ENCODE data around the gene ATAD3A.

The ATAD3A gene

DNA sequence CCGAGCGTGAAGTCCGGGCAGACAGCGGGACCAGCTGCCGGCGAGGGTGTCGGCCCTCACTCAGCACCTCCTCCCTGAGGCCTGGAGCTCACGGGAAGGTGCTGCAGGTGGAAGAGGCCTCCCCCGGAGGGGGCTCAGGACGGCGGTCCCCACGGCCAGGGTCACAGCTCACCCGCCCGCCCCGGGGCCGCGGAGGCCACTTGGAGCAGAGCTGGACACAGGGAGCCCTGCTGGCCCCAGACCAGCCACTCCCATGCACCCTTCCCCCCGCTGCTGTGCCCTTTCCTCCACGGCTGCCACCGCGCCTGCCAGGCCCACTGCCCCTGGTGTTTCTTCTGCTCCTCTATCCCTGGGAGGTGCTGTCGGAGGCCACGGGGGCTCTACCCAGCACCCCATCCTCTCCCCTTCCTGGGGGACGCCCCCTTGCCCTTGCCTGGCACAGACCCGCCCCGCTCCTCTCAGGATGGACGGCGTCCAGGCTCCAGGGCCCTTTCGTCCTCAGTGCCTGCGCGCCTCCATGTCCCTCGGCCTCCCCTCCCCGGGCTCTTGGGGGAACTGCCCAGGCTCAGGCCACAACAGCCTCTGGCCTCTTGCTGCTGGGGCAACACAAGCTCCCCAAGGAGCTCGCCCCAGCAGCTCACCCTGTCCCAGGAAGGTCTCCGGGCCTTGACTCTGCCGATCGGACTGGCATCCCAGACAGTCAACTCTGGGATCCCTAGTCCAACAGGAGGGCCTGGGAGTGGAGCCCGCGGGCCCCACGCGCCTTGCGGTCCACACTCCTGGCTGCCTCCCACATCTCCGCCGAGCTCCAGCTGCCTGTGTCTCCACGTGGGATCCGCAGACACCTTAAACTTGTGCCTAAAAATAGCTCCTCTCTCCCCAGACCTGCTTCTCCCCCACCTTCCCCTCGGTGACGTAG is 24.3 kb downstream of the ATAD3A start (continued):
- TF ChIP-seq, protein P1, sequence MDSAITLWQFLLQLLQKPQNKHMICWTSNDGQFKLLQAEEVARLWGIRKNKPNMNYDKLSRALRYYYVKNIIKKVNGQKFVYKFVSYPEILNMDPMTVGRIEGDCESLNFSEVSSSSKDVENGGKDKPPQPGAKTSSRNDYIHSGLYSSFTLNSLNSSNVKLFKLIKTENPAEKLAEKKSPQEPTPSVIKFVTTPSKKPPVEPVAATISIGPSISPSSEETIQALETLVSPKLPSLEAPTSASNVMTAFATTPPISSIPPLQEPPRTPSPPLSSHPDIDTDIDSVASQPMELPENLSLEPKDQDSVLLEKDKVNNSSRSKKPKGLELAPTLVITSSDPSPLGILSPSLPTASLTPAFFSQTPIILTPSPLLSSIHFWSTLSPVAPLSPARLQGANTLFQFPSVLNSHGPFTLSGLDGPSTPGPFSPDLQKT (IDR thresholded peaks at IDR 0.05; ENCODE audit: borderline replicate concordance, low read depth, low read length): no peak
- TF ChIP-seq BCL11B (tag by site-specific recombination; IDR thresholded peaks at IDR 0.05; ENCODE audit: low read depth) (peak; percentile 77), ZNF501 (tag by site-specific recombination; IDR thresholded peaks at IDR 0.05) (0 out of 2 replicates have a peak, but pooled peaks have one; percentile 14), ZNF600 (tag by site-specific recombination; IDR thresholded peaks at IDR 0.05) (0 out of 2 replicates have a peak, but pooled peaks have one; percentile 42), ZFHX2 (tag by site-specific recombination; conservative IDR thresholded peaks at IDR 0.05) (peak; percentile 33; the same call in 1 of the 2 replicates), GLIS2 (tag by site-specific recombination; IDR thresholded peaks at IDR 0.05) (peak; percentile 31; the same call in 1 of the 2 replicates), BCL11A (tag by site-specific recombination; IDR thresholded peaks at IDR 0.05; ENCODE audit: low read depth) (0 out of 2 replicates have a peak, but pooled peaks have one; percentile 41), ZNF174 (tag by site-specific recombination; IDR thresholded peaks at IDR 0.05) (no peak), ZSCAN30 (tag by site-specific recombination; IDR thresholded peaks at IDR 0.05) (no peak), ZBTB7A (tag by site-specific recombination; IDR thresholded peaks at IDR 0.05; ENCODE audit: low read depth) (no peak), ZFP69B (tag by site-specific recombination; IDR thresholded peaks at IDR 0.05) (peak; percentile 71), ZIC2 (tag by site-specific recombination; IDR thresholded peaks at IDR 0.05) (no peak), ZNF48 (tag by site-specific recombination; IDR thresholded peaks at IDR 0.05) (no peak), ZNF138 (tag by site-specific recombination; IDR thresholded peaks at IDR 0.05; ENCODE audit: borderline replicate concordance) (no peak), EGR2 (tag by site-specific recombination; IDR thresholded peaks at IDR 0.05; ENCODE audit: low read depth) (peak; percentile 42; the same call in 1 of the 2 replicates), ZBTB17 (tag by site-specific recombination; IDR thresholded peaks at IDR 0.05) (peak; percentile 60), ZNF239 (tag by site-specific recombination; IDR thresholded peaks at IDR 0.05) (no peak), ZNF473 (tag by site-specific recombination; IDR thresholded peaks at IDR 0.05) (no peak), ZNF169 (tag by site-specific recombination; IDR thresholded peaks at IDR 0.05) (no peak), ZNF433 (tag by site-specific recombination; IDR thresholded peaks at IDR 0.05; ENCODE audit: low read depth) (no peak), ZNF596 (tag by site-specific recombination; IDR thresholded peaks at IDR 0.05) (no peak)
- TF ChIP-seq, protein P2, sequence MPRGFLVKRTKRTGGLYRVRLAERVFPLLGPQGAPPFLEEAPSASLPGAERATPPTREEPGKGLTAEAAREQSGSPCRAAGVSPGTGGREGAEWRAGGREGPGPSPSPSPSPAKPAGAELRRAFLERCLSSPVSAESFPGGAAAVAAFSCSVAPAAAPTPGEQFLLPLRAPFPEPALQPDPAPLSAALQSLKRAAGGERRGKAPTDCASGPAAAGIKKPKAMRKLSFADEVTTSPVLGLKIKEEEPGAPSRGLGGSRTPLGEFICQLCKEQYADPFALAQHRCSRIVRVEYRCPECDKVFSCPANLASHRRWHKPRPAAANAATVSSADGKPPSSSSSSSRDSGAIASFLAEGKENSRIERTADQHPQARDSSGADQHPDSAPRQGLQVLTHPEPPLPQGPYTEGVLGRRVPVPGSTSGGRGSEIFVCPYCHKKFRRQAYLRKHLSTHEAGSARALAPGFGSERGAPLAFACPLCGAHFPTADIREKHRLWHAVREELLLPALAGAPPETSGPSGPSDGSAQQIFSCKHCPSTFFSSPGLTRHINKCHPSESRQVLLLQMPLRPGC (tag by site-specific recombination; IDR thresholded peaks at IDR 0.05): no peak

DNA sequence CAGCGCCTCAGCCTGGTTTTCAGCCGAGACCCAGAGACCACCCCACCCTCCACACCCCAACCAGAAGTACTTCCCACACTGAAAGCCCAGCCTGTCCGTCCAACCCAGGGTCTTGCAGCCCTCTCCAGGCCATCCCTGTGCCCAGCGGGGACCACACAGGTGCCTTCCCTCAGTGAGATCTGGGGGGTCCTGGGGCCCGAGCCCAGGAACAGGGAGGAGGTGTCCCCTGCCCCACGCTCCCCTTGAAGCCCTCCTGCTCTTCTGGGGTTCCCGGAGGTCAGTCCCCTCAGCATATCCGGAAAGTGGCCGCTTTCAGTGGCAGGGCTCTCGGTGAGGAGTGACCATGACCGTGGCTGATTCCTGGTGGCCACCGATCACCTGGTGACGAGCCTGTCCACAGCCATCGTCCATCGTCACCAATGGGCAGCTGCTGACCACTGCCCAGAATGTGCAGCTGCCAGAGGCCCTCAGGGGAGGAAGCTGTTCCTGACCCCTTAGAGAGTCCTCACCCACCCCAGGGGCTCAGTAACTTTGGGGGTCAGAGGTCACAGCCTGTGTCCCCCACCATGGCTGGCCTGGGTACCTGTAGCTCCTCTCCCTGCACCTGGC is 25.1 kb downstream of the ATAD3A start:
- ChIA-PET POLR2A (interaction anchor here (0.8 kb wide), 1 partner anchor 77 kb away, joined by 3 read pairs; the partner anchor contains the start of gene MIB2), CTCF (no interaction called here)
- Histone ChIP-seq H3K36me3 (ENCODE audit: control insufficient read depth in 2 of 2, insufficient read depth in 1 of 2, low read length in 2 of 2) (peaks cover 0 to 61% of the 10 kb centered on the region in 2 experiments; a peak in 1 of 3 replicates), H3K4me3 (ENCODE audit: low read depth, low read length) (no peak overlapping the region), H3K4me1 (ENCODE audit: control insufficient read depth, insufficient read depth, low read length) (no peaks in the 10 kb centered on the region), H3K27ac (ENCODE audit: extremely low read depth, low read depth, low read length) (no peak overlapping the region), H3K9me3 (ENCODE audit: control insufficient read depth, insufficient read depth, low read depth, low read length) (no peaks in the 10 kb centered on the region)
- TF ChIP-seq, protein P3, sequence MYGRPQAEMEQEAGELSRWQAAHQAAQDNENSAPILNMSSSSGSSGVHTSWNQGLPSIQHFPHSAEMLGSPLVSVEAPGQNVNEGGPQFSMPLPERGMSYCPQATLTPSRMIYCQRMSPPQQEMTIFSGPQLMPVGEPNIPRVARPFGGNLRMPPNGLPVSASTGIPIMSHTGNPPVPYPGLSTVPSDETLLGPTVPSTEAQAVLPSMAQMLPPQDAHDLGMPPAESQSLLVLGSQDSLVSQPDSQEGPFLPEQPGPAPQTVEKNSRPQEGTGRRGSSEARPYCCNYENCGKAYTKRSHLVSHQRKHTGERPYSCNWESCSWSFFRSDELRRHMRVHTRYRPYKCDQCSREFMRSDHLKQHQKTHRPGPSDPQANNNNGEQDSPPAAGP (tag by site-specific recombination; IDR thresholded peaks at IDR 0.05): no peak
- 0 out of 2 replicates have a peak, but pooled peaks have one; percentile 55 for TF ChIP-seq BCL11B (tag by site-specific recombination; IDR thresholded peaks at IDR 0.05; ENCODE audit: low read depth)
- TF ChIP-seq, protein P4, sequence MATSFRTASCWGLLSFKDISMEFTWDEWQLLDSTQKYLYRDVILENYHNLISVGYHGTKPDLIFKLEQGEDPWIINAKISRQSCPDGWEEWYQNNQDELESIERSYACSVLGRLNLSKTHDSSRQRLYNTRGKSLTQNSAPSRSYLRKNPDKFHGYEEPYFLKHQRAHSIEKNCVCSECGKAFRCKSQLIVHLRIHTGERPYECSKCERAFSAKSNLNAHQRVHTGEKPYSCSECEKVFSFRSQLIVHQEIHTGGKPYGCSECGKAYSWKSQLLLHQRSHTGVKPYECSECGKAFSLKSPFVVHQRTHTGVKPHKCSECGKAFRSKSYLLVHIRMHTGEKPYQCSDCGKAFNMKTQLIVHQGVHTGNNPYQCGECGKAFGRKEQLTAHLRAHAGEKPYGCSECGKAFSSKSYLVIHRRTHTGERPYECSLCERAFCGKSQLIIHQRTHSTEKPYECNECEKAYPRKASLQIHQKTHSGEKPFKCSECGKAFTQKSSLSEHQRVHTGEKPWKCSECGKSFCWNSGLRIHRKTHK (tag by site-specific recombination; IDR thresholded peaks at IDR 0.05): no peak
- no peak for TF ChIP-seq ZNF37A (tag by site-specific recombination; IDR thresholded peaks at IDR 0.05)
- no peak for TF ChIP-seq ZNF596 (tag by site-specific recombination; IDR thresholded peaks at IDR 0.05)
- TF ChIP-seq ZNF768 (tag by site-specific recombination; IDR thresholded peaks at IDR 0.05): no peak
- TF ChIP-seq ZIC2 (tag by site-specific recombination; IDR thresholded peaks at IDR 0.05): no peak
- TF ChIP-seq ZNF529 (tag by site-specific recombination; IDR thresholded peaks at IDR 0.05; ENCODE audit: insufficient replicate concordance): no peak
- TF ChIP-seq ZNF169 (tag by site-specific recombination; IDR thresholded peaks at IDR 0.05): no peak
- TF ChIP-seq, protein P5, sequence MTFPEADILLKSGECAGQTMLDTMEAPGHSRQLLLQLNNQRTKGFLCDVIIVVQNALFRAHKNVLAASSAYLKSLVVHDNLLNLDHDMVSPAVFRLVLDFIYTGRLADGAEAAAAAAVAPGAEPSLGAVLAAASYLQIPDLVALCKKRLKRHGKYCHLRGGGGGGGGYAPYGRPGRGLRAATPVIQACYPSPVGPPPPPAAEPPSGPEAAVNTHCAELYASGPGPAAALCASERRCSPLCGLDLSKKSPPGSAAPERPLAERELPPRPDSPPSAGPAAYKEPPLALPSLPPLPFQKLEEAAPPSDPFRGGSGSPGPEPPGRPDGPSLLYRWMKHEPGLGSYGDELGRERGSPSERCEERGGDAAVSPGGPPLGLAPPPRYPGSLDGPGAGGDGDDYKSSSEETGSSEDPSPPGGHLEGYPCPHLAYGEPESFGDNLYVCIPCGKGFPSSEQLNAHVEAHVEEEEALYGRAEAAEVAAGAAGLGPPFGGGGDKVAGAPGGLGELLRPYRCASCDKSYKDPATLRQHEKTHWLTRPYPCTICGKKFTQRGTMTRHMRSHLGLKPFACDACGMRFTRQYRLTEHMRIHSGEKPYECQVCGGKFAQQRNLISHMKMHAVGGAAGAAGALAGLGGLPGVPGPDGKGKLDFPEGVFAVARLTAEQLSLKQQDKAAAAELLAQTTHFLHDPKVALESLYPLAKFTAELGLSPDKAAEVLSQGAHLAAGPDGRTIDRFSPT (tag by site-specific recombination; IDR thresholded peaks at IDR 0.05): no peak
